Esophagus muscularis mucosa (tissue), 4 donors: ENCODE measurements around the gene CCL5. TPM values are rescaled to one million over a fixed set of nuclear protein-coding genes. Genes with fewer than 3 reads are reported as not detected.

ENCODE experiments used
- DNase-seq: peaks from one replicate; pipeline ENCODE4 v3.0.0-alpha.2; 2017; ENCODE audit errors: extremely low spot score
- H3K27ac ChIP-seq, 4 donors: fragments of 200-600 bp; sonication (generic); replicated peaks in 1 of 4; 1 replicate in 3 of 4; 2 replicates in 1 of 4; pipeline ENCODE4 v1.5.1; 2016 to 2019; ENCODE audit warnings: mild to moderate bottlenecking in 1 of 4
- H3K27me3 ChIP-seq, 4 donors: fragments of 200-600 bp; sonication (generic); one replicate each; pipeline versions ENCODE4 v1.5.1 to v1.6.0; 2016 to 2019
- H3K36me3 ChIP-seq, 4 donors: fragments of 200-600 bp; sonication (generic); one replicate each; pipeline ENCODE4 v1.5.1; 2016 to 2019
- H3K4me1 ChIP-seq, 4 donors: fragments of 200-600 bp; sonication (generic); one replicate each; pipeline ENCODE4 v1.5.1; 2016 to 2019
- H3K4me3 ChIP-seq, 4 donors: fragments of 200-600 bp; sonication (generic); 1 replicate in 2 of 4; 2 replicates in 2 of 4; pipeline ENCODE4 v1.5.1; 2016 to 2019; ENCODE audit warnings: mild to moderate bottlenecking in 4 of 4, moderate library complexity in 1 of 4
- H3K9me3 ChIP-seq, 4 donors: fragments of 200-600 bp; sonication (generic); 1 replicate in 3 of 4; 2 replicates in 1 of 4; pipeline ENCODE4 v1.5.1; 2016 to 2019
- EP300 ChIP-seq: sonication (generic); formaldehyde crosslinking; IDR thresholded peaks from one replicate; pipeline ENCODE4 v1.6.1; 2017; ENCODE audit warnings: antibody characterized with exemption
- POLR2A ChIP-seq: fragments of 450-650 bp; IDR thresholded peaks from one replicate; pipeline ENCODE4 v1.6.1; 2017; ENCODE audit warnings: antibody characterized with exemption, moderate library complexity, mild to moderate bottlenecking, low read depth
- POLR2AphosphoS5 ChIP-seq, 2 donors: sonication (generic); formaldehyde crosslinking; IDR thresholded peaks; one replicate each; pipeline ENCODE4 v1.6.1; 2017; ENCODE audit warnings: antibody characterized with exemption in 2 of 2
- WGBS: methylation state at CpG from one replicate; pipeline ENCODE4 v1.1.5; 2018; 5-methylcytosine and 5-hydroxymethylcytosine counted together
- intact Hi-C: fragments of 100-400 bp; cut with DNase I; formaldehyde crosslinking; loops from one replicate; pipeline ENCODE4 v1.15.1; 2023
- total RNA-seq, 4 donors: library from RNA; depleted of rRNA; stranded (reverse); fragments of >200 nt; gene quantifications; one replicate each; pipeline versions ENCODE4 v1.1.0 to v1.2.1, GENCODE V29; 2016
- TF ChIP-seq, protein P1 (sequence below), 3 experiments: fragments of 200-600 bp in 2 of 3; fragments of 450-650 bp in 1 of 3; sonication (generic) in 2 of 3; IDR thresholded peaks; one replicate each; pipeline ENCODE4 v1.5.1; 2017 to 2019; ENCODE audit warnings: antibody characterized with exemption in 3 of 3, mild to moderate bottlenecking in 2 of 3, moderate library complexity in 1 of 3

Gene CCL5
- total RNA-seq, 4 donors from 2014 or later = 1.6 to 11.3 (median 2.2) TPM

DNA sequence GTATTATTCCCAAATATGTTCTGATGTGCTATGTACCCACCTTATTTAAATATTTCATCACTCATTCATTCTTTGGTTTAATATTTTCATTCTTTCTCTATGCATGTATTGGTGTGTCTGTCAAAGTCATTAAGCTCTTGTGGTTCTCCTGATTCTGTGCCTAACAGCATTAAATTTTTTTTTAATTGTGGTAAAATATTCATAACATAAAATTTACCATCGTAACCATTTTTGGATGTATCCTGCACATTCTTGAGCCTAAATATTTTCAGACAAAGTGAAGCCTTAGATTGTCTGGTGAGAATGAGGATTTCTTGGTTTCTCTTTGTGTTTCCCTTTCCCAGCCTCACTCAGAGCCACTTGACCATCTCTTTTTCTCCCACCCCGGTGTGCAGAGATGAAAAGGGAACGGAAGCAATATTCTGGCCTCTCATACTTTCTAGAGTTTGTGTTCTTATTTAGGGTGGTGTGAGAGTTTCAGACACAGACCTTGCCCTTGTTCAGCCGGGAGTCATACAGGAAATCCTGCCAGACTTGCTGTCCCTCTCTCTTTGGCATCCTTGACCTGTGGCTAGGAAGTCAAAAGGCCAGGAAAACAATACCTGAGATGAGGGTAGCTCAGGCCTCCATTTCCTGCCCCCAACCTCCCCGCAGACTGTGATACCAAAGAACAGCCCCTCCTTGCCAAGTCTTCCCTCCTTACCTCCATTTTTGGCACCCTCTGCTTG, 4.9 kb downstream of the CCL5 start:
- no peak for DNase-seq
- H3K4me3 ChIP-seq = no peak overlapping the region
- no peaks in the 10 kb centered on the region for H3K27me3 ChIP-seq
- no peaks in the 10 kb centered on the region for H3K36me3 ChIP-seq
- H3K27ac ChIP-seq = no peak overlapping the region
- WGBS = 65% methylated on average over 5 of the region's 5 CpGs
- no peaks in the 10 kb centered on the region for H3K4me1 ChIP-seq
- TF ChIP-seq EP300 (no peak), POLR2A (no peak), POLR2AphosphoS5 (IDR thresholded peaks at IDR 0.05) (no peak)
- TF ChIP-seq, protein P1, sequence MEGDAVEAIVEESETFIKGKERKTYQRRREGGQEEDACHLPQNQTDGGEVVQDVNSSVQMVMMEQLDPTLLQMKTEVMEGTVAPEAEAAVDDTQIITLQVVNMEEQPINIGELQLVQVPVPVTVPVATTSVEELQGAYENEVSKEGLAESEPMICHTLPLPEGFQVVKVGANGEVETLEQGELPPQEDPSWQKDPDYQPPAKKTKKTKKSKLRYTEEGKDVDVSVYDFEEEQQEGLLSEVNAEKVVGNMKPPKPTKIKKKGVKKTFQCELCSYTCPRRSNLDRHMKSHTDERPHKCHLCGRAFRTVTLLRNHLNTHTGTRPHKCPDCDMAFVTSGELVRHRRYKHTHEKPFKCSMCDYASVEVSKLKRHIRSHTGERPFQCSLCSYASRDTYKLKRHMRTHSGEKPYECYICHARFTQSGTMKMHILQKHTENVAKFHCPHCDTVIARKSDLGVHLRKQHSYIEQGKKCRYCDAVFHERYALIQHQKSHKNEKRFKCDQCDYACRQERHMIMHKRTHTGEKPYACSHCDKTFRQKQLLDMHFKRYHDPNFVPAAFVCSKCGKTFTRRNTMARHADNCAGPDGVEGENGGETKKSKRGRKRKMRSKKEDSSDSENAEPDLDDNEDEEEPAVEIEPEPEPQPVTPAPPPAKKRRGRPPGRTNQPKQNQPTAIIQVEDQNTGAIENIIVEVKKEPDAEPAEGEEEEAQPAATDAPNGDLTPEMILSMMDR (IDR thresholded peaks at IDR 0.05) = no peak
- intact Hi-C loops = no loop called here
- H3K9me3 ChIP-seq = no peaks in the 10 kb centered on the region

DNA sequence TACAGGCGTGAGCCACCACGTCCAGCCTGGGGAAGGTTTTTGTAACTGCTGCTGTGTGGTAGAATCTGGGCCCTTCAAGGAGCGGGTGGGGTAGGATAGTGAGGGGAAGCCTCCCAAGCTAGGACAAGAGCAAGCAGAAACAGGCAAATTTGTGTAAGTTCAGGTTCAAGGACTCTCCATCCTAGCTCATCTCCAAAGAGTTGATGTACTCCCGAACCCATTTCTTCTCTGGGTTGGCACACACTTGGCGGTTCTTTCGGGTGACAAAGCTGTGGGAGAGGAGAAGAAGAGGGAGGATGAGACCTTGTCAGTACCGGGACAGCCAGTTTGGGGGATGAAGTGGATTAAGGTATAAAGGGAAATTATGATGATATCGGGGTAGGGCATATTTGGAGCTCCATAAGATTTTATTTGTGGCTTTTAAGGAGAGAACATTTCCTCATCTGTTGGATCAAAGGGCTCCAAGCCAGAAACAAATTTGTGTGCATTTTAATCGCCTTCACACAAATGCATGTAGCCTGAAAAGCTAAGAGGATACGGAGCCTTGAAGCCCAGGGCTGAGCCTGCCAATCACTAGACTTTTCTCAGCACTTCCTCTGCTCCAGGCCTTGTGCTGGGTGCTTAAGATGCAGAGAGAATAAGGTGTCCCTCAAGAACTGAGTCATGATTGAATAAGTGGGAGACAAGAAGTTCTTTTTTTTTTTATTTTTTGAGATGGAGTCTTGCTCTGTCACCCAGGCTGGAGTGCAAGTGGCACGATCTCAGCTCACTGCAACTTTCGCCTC, 7.8 kb downstream of the CCL5 start:
- no peak overlapping the region for H3K27ac ChIP-seq
- 94% methylated on average over 12 of the region's 12 CpGs for WGBS
- no peaks in the 10 kb centered on the region for H3K36me3 ChIP-seq
- H3K27me3 ChIP-seq = no peaks in the 10 kb centered on the region
- TF ChIP-seq POLR2AphosphoS5 (IDR thresholded peaks at IDR 0.05) (no peak), EP300 (no peak), POLR2A (no peak)
- TF ChIP-seq, protein P1 (IDR thresholded peaks at IDR 0.05) = no peak
- intact Hi-C loops = no loop called here
- H3K9me3 ChIP-seq = no peaks in the 10 kb centered on the region
- no peak for DNase-seq
- H3K4me1 ChIP-seq = no peaks in the 10 kb centered on the region
- H3K4me3 ChIP-seq = no peak overlapping the region

DNA sequence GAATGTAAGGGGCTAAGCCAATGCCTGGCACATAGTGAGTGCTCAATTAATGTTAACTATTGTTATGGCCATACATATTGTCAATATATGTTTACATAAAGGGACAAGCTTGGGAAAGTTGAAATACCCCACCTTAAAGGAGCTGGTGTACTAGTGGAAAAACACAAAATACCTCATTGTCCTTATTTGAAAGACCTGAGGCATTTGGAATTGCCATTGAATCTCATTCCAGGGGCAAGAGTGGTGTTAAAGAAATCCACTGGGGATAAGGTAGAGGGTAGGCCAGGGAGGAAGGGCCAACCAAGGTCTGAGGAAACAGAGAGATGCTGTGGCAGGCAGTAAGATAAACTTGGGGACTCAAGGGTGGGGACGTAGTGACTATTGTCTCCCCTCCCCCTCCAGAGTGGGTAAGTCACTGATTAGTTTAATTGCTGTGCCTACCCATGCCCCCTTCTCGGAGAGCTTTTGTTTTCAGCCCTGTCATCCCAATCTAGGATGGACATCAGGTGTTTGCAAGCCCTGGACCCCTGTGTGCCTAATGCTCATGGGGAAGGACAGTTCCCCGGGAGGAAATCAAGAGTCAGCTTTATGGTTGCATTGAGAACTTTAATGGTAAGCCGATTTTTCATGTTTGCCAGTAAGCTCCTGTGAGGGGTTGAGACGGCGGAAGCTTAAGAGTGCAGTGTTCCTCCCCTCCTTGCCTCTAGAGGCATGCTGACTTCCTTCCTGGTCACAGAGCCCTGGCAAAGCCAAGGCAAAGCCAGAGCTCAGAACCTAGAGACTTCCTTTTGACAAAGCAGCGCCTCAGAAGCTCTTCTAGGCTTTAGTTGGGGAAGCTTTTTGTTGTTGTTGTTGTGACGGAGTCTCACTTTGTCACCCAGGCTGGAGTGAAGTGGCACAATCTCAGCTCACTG, 9.0 kb downstream of the CCL5 start:
- WGBS = 56% methylated on average over 8 of the region's 8 CpGs
- intact Hi-C loops = no loop called here

DNA sequence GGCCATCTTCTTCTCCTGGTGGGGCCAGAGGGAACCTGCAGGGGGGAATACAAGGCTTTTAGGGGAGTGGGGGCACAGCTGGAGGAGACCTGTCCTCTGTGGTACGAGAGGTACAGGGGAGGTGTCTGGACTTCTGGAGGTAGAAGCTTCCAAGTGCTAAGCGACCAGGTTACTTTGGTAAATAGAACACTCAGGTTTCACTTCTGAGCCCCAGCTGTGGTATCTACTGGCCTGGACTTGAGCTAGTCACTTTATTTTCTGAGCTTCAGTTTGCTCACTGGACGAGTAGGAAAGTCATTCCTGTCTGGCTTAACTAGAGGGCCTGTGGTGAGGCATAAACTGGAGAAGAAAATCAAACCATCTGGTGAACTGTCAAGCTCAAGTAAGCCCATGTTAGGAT, 11.4 kb downstream of the CCL5 start, which contains the start of gene HEATR9:
HEATR9 (minus strand) TSS at position 155 of the 400 bp plus-strand sequence; CDS start at position 6, 149 bp downstream.
- intact Hi-C loops = no loop called here
- H3K36me3 ChIP-seq = peaks cover 0 to 12% (median 0%) of the 10 kb centered on the region in 4 donors
- H3K27ac ChIP-seq = no peak within 1 kb of the TSS
- H3K9me3 ChIP-seq = no peaks in the 10 kb centered on the region
- TF ChIP-seq EP300 = no peak
- no peak for TF ChIP-seq POLR2A
- no peak for TF ChIP-seq POLR2AphosphoS5 (IDR thresholded peaks at IDR 0.05)
- TF ChIP-seq, protein P1 (IDR thresholded peaks at IDR 0.05) = no peak
- no peak for DNase-seq
- H3K27me3 ChIP-seq = no peaks in the 10 kb centered on the region
- peaks cover 0 to 11% (median 2%) of the 10 kb centered on the region in 4 donors for H3K4me1 ChIP-seq
- WGBS = 90% methylated on average over 3 of the region's 3 CpGs
- H3K4me3 ChIP-seq = no peak within 1 kb of the TSS

More for the DNA sequence above, 9.0 kb downstream of the CCL5 start:
- no peak for TF ChIP-seq POLR2A
- no peak for TF ChIP-seq POLR2AphosphoS5 (IDR thresholded peaks at IDR 0.05)
- TF ChIP-seq, protein P1 (IDR thresholded peaks at IDR 0.05) = no peak
- no peak for TF ChIP-seq EP300
- Histone ChIP-seq H3K27me3 (no peaks in the 10 kb centered on the region), H3K4me1 (peaks cover 0 to 6% (median 2%) of the 10 kb centered on the region in 4 donors), H3K27ac (no peak overlapping the region), H3K4me3 (no peak overlapping the region), H3K9me3 (no peaks in the 10 kb centered on the region), H3K36me3 (no peaks in the 10 kb centered on the region)
- no peak for DNase-seq
